GM12873 (cell line): ENCODE results near the gene OR8G5.

Experiments used
- TF ChIP-seq, protein P1 (sequence below): IDR thresholded peaks from 2 replicates; pipeline ENCODE4 v1.5.1; 2012; ENCODE audit warnings: low read depth, mild to moderate bottlenecking, moderate library complexity, low read length, control low read depth; ENCODE audit not compliant: insufficient read depth; ENCODE audit errors: missing control alignments

Gene OR8G5, protein sequence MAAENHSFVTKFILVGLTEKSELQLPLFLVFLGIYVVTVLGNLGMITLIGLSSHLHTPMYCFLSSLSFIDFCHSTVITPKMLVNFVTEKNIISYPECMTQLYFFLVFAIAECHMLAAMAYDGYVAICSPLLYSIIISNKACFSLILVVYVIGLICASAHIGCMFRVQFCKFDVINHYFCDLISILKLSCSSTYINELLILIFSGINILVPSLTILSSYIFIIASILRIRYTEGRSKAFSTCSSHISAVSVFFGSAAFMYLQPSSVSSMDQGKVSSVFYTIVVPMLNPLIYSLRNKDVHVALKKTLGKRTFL

DNA sequence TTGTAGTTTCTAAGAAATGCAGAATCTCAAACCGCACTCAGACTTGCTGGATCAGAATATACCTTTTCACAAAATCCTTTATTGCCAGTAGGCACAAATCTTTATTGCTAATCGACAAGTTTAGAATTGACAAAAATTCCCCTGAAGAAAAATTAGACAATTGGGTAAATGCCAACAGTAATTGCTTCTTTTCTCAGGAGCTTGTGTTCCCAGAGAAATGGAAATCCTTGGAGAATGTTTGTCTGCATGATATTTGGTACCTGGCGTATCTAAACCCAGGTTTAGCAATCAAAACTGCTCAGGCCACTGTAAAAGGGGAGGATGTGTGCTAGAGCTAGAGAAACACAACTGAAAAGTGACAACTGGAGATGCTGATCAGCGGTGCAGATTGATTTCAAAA lies at the start of gene OR8G5:
Gene OR8G5, plus strand, starts transcription at position 301 of the 400 bp plus-strand sequence. CDS start 8,556 bp downstream, outside the sequence.
- TF ChIP-seq, protein P1, sequence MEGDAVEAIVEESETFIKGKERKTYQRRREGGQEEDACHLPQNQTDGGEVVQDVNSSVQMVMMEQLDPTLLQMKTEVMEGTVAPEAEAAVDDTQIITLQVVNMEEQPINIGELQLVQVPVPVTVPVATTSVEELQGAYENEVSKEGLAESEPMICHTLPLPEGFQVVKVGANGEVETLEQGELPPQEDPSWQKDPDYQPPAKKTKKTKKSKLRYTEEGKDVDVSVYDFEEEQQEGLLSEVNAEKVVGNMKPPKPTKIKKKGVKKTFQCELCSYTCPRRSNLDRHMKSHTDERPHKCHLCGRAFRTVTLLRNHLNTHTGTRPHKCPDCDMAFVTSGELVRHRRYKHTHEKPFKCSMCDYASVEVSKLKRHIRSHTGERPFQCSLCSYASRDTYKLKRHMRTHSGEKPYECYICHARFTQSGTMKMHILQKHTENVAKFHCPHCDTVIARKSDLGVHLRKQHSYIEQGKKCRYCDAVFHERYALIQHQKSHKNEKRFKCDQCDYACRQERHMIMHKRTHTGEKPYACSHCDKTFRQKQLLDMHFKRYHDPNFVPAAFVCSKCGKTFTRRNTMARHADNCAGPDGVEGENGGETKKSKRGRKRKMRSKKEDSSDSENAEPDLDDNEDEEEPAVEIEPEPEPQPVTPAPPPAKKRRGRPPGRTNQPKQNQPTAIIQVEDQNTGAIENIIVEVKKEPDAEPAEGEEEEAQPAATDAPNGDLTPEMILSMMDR, result no peak

DNA sequence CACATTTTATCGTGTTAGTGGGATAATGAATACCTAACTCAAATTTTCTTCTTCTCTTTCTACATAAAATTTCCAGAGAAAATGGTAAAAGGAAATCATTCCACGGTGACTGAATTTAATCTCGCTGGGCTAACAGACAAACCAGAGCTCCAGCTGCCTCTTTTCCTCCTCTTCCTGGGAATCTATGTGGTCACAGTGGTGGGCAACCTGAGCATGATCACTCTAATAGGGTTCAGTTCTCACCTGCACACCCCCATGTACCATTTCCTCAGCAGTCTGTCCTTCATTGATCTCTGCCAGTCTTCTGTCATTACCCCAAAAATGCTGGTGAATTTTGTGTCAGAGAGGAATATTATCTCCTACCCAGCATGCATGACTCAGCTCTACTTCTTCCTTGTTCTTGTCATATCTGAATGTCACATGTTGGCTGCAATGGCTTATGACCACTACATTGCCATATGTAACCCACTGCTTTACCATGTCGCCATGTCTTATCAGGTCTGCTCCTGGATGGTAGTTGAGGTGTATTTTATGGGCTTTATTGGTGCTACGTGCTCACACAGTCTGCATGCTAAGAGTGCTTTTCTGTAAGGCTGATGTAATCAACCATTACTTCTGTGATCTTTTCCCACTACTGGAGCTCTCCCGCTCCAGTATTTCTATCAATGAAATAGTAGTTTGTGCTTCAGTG lies 48.9 kb upstream of the OR8G5 start:
- TF ChIP-seq, protein P1, result no peak

DNA sequence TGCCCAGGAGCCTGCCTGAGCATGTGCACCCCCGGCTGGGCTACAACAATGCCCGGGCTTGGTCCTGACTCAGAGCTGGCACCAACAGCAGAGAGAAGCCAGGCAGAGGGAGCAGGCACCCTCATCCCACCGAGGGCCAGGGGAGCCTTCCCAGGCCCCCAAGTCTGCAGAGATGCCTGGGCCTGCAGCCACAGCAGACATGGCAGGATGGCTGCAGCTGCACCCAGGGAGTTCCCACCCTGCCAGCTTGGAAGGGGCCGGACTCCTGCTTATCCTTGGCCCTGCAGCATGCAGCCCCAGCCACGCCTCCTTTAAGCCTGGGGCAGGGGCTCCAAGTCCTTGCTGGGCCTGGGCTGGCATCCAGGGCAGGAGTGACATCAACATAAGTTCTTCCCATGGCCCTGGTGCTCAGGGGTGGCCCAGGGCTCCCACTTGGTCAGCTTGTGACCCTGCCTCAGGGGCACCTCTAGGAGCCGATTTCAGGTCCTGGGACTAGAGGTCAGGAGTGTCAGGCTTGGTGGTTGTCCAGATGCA lies 46.3 kb upstream of the OR8G5 start:
- TF ChIP-seq, protein P1, result no peak

DNA sequence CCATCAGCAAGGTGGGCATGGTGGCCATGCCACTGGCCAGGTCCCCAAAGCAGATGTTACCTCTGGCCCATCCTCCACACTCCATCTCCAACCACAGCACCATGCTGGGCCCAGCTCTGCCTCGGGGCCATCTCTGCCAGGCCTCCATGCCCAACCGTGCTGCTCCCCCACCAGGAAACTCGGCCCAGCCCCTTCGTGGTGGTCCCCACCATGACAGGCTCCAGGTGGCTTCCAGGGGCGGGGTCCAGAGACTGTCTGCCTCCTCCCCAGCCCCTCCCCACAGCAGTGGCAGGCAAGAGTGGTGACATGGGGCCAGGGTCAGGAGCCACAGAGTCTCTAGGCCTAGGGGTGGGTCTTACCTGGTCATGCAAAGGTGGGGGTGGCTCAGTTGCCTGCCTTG lies 45.8 kb upstream of the OR8G5 start:
- TF ChIP-seq, protein P1, result no peak

DNA sequence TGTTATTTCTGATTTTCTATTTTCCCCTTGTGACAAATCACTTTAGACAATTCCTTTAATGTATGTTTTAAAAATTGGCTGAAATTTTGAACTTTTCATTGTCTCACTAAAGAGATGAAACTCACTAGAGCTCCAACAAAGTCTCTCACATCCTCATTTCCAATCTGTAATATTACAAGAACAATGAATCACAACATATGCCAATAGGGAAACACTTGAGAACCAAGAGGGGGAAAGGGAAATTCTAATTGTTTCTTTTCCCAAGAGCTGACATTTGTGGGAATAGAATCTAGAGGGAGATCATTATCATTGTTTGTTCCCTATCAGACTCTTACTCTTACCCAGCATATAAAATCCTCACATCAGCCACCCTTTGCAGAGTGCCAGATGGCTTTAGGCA lies 44.9 kb upstream of the OR8G5 start:
- TF ChIP-seq, protein P1, result no peak

DNA sequence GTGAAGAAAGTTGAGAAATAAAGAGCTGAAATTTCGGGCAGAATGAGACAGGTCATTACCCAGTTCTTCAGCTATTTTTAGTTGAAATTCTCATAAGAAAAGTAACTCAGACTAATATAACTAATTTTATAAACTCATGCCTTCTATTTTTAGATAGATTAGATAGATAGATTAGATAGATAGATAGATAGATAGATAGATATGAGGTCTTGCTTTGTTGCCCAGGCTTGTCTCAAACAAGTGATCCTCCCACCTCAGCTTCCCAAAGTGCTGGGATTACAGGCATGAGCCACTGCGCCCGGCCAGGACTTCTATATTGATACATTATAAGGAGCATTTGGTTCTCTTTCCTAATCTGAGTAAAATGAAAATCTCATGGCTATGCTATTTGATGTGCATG lies 42.1 kb upstream of the OR8G5 start:
- TF ChIP-seq, protein P1, result no peak

DNA sequence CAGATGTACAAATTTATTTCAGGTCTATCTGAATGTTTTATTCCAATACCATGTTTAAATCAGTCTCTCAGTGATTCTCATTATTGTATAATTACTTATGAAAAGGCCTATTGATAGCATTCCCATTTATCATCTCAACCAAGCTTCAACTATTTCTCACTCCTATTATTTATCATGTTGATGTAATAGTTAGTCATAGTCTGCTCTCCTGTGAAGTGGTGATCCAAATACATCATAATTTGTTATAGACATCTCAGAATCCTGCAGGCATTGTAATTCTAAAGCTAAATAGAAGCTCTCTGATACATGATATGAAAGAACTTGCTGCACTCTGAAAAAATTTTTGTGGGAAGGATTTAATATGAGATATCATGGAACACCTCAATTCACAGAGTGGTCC lies 37.0 kb upstream of the OR8G5 start:
- TF ChIP-seq, protein P1, result no peak
